Measurements from ENCODE around the gene OCA2.
"Not testable (repeated sequence)": the region's sequence is repeated elsewhere in the genome, so short reads cannot be mapped to it uniquely, and the experiment has no call there.

OCA2 gene

GRCh38 chr15:27866505-27867165, 232.5 kb downstream of the OCA2 start:
- DNase-seq: no peak

- DNase-seq: no peak
Measured at GRCh38 chr15:27865926-27866325, 233.2 kb downstream of the OCA2 start.

GRCh38 chr15:27865323-27865922, 233.7 kb downstream of the OCA2 start:
- no peak for DNase-seq

- no peak for DNase-seq
Measured at GRCh38 chr15:27864719-27865118, 234.4 kb downstream of the OCA2 start.

- no peak for DNase-seq
Measured at GRCh38 chr15:27864086-27864485, 235.0 kb downstream of the OCA2 start.

- DNase-seq: no peak
Measured at GRCh38 chr15:27863000-27863399, 236.1 kb downstream of the OCA2 start.

GRCh38 chr15:27861171-27861570, 237.9 kb downstream of the OCA2 start:
- no peak for DNase-seq

- DNase-seq: no peak
Measured at GRCh38 chr15:27855137-27855536, 244.0 kb downstream of the OCA2 start.

GRCh38 chr15:27854601-27855000, 244.5 kb downstream of the OCA2 start:
- no peak for DNase-seq

- DNase-seq: no peak
Measured at GRCh38 chr15:27853624-27854455, 245.3 kb downstream of the OCA2 start.

- DNase-seq: no peak
Measured at GRCh38 chr15:27851858-27852210, 247.3 kb downstream of the OCA2 start.

- DNase-seq: no peak
Measured at GRCh38 chr15:27850981-27851857, 247.9 kb downstream of the OCA2 start.

- DNase-seq: no peak
Measured at GRCh38 chr15:27850050-27850449, 249.1 kb downstream of the OCA2 start.

GRCh38 chr15:27848936-27849335, 250.2 kb downstream of the OCA2 start:
- not testable (repeated sequence) for DNase-seq

- DNase-seq: no peak
Measured at GRCh38 chr15:27847775-27848710, 251.1 kb downstream of the OCA2 start.

GRCh38 chr15:27846722-27847395, 252.3 kb downstream of the OCA2 start:
- no peak for DNase-seq

GRCh38 chr15:27845535-27846369, 253.4 kb downstream of the OCA2 start:
- no peak for DNase-seq

- DNase-seq: no peak
Measured at GRCh38 chr15:27844018-27844666, 255.0 kb downstream of the OCA2 start.

GRCh38 chr15:27843146-27843545, 256.0 kb downstream of the OCA2 start:
- DNase-seq: no peak

- no peak for DNase-seq
Measured at GRCh38 chr15:27842526-27842925, 256.6 kb downstream of the OCA2 start.
